ENCODE data around the gene SBK1.
"Not testable (repeated sequence)": the region's sequence is repeated elsewhere in the genome, so short reads cannot be mapped to it uniquely, and the experiment has no call there.

The SBK1 gene

DNA sequence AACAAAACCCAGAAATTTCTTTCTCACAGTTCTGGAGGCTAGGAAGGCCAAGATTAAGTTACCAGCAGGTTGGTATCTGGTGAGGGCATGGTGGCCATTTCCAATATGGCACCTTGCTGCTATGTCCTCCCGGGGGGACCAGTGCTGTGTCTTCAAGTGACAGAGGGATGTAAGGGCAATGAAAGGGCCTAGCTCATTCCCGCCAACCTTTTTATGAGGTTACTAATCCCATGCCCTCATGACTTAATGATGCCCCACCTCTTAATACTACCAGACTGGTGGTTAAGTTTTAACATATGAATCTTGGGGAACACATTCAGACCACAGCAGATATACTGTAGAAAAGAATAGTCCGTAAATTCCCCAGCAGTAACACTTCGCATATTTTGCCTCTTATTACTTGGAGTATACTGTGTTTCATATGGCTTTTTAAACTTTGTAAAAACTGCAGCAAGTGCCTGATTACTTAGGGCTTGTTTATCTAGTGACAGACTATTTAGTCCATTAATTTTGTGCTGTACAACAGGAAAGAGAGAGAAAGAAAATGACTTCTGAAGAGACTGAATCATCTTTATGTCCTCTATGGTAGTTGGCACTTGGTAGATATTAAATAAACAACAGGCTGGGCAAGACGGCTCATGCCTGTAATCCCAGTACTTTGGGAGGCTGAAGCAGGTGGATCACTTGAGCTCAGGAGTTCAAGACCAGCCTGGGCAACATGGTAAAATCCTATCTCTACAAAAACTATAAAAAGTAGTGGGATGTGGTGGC lies 44.8 kb downstream of the SBK1 start:
- DNase-seq = not testable (repeated sequence)

DNA sequence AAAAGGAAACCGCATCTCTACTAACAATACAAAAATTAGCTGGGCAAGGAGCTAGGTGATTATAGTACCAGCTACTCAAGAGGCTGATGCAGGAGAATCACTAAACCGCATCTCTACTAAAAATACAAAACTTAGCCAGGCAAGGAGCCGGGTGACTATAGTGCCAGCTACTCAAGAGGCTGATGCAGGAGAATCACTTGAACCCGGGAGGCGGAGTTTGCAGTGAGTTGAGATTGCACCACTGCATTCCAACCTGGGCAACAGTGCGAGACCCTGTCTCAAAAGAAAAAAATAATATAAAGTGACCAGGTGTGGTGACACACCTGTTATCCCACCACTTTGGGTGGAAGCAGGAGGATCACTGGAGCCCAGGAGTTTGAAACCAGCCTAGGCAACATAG lies 45.9 kb downstream of the SBK1 start:
- DNase-seq = not testable (repeated sequence)

DNA sequence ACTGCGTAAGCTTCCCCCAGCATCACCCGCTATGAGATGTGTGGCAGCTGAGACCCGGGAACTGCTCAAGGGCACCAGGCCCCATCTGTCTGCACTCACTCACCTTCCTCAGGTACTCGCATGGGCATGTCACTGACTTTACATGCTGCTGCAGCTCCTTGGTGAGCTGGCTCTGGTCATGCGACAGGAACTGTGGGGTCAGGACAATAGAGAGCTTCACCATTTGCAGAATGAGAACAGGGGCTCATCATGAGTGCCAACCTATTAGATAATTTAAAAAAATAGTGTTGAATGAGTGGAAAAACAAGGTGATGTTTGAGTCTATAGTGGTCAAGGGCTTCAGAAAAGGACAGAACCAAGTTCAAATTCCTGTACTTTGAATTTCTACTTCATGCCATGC lies 70.3 kb downstream of the SBK1 start:
- not testable (repeated sequence) for DNase-seq

GRCh38 chr16:28363408-28363807 lies 71.1 kb downstream of the SBK1 start, which contains the start of gene NPIPB6:
Gene NPIPB6 (minus strand): TSS chr16:28363508. CDS start chr16:28362822, 686 bp downstream.
- not testable (repeated sequence) for DNase-seq

DNA sequence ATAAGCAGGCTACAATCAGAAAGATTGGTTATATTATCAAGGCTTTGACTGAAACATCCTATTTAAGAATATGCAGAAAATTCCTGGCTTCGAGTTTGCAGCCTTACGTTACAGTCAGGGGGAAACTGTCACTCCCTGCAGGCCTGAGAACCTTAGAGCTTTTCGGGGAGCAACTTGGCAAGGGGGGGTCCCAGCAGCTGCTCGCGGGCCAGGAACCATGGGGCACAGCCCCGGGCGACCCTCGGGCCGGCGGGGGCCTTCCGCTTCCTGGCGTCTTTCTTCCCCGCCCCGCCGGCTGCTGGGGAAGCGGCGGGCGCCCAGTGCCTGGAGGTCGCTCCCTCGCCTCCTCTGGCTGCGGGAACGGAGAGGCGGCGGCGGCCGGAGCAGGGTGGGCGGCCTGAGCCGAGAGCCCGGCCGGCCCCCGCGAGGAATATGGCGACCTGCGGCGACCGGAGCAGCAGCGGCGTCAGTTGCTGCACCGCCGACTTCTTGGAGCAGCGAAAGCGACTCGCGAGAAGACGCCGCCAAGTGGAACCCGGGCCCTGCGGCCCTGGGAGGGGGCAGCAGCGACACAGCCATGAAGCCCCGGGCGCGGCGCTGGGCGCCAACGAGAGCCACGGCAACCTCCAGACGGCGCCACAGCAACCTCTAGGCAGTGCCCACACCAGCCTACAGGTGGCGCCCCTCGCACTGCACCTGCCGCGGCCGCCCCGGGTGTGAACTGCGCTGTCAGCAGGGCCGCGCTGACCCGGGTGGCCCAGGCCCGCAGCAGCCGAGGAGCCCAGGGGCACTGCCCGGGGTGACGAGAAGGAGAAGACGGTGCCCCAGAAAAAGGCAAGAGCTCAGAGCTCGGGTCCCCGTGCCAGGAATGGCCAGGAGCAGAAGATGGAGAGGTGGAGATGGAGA lies 72.2 kb downstream of the SBK1 start:
- DNase-seq = not testable (repeated sequence)

- not testable (repeated sequence) for DNase-seq
Measured at GRCh38 chr16:28367926-28368325, 75.6 kb downstream of the SBK1 start.
